Liver (tissue), 3 donors: ENCODE measurements around the gene ACTN2.

Source experiments
- HNF4G ChIP-seq: IDR thresholded peaks from 2 replicates; pipeline ENCODE4 v1.6.1; 2016; ENCODE audit warnings: antibody characterized with exemption
- TF ChIP-seq, protein P1 (sequence below): fragments of 150-350 bp; IDR thresholded peaks from 2 replicates; pipeline ENCODE4 v1.5.1; 2017; ENCODE audit warnings: improper control_type of control experiment, low read depth, low read length; ENCODE audit not compliant: missing input control
- donor health status: healthy.
- donor health status: healthy.

GRCh38 chr1:236751385-236751784 is 65.1 kb downstream of the ACTN2 start:
- TF ChIP-seq HNF4G: no peak
- TF ChIP-seq, protein P1, sequence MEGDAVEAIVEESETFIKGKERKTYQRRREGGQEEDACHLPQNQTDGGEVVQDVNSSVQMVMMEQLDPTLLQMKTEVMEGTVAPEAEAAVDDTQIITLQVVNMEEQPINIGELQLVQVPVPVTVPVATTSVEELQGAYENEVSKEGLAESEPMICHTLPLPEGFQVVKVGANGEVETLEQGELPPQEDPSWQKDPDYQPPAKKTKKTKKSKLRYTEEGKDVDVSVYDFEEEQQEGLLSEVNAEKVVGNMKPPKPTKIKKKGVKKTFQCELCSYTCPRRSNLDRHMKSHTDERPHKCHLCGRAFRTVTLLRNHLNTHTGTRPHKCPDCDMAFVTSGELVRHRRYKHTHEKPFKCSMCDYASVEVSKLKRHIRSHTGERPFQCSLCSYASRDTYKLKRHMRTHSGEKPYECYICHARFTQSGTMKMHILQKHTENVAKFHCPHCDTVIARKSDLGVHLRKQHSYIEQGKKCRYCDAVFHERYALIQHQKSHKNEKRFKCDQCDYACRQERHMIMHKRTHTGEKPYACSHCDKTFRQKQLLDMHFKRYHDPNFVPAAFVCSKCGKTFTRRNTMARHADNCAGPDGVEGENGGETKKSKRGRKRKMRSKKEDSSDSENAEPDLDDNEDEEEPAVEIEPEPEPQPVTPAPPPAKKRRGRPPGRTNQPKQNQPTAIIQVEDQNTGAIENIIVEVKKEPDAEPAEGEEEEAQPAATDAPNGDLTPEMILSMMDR: no peak
